Heart left ventricle (tissue), 13 donors: ENCODE data around the gene IL32.

Experiments
- CTCF ChIP-seq, 12 donors: fragments of 200-600 bp; sonication (generic) in 4 of 12; IDR thresholded peaks; one replicate each; pipeline versions ENCODE4 v1.5.0 to v1.8.0; 2018 to 2022; ENCODE audit warnings: antibody characterized with exemption in 12 of 12, mild to moderate bottlenecking in 5 of 12
- POLR2A ChIP-seq, 2 donors: fragments of 450-650 bp; IDR thresholded peaks; one replicate each; pipeline ENCODE4 v1.6.1; 2017; ENCODE audit warnings: antibody characterized with exemption in 2 of 2, mild to moderate bottlenecking in 2 of 2, moderate library complexity in 2 of 2
- donor health status: ischemic (EF 13 %, LVEDD 7.1; RV severe dilation, severe dysfunction).
- donor health status: DM: no; HTN: yes; CAD: no.
- donor health status: DM: no; HTN: no; CAD: no.
- donor health status: ischemic (EF 25% LVEDD 6.9; RV normal size, moderate dysfunction).
- donor health status: ischemic (EF 25% LVEDD 5.7; RV mildly dilated, moderate dysfunction).
- donor health status: ischemic (EF 35%, LVEDD 5.7; RV mildly dilated, moderate dysfunction).
- donor health status: nonischemic (EF 11% LVEDD 7.7; RV severe dilation, severe dysfunction).
- donor health status: DM: yes; HTN: yes; CAD: no.
- donor health status: PGD.
- donor health status: ischemic (EF 29% LVEDD 5.4; RV normal size, mild dysfunction).
- donor health status: nonischemic (EF 23%, LVEDD 6.1; RV moderate dilation, normal function).

GRCh38 chr16:3084969-3085670 is 19.7 kb downstream of the IL32 start:
- TF ChIP-seq CTCF (IDR thresholded peaks at IDR 0.05) (no peak), POLR2A (IDR thresholded peaks at IDR 0.05) (no peak)
